Type B pancreatic cell (in vitro differentiated cells): Measurements from ENCODE around the gene TTC39C. TPM values are rescaled to one million over a fixed set of nuclear protein-coding genes. Genes with fewer than 3 reads are reported as not detected.

Source experiments
- DNase-seq: peaks from one replicate; pipeline ENCODE4 v3.0.0; 2021; ENCODE audit warnings: mixed read lengths; ENCODE audit not compliant: unreplicated experiment; ENCODE audit errors: extremely low spot score
- H3K27ac Mint-ChIP-seq: 2 replicates; pipeline ENCODE4 v1.8.0; 2021; ENCODE audit warnings: mild to moderate bottlenecking, mixed read lengths
- H3K27me3 Mint-ChIP-seq: 2 replicates; pipeline ENCODE4 v1.8.0; 2021; ENCODE audit warnings: mixed read lengths
- H3K36me3 Mint-ChIP-seq: 2 replicates; pipeline ENCODE4 v1.8.0; 2021; ENCODE audit warnings: mixed read lengths
- H3K4me1 Mint-ChIP-seq: one replicate; pipeline ENCODE4 v1.8.0; 2021; ENCODE audit warnings: mixed read lengths; ENCODE audit not compliant: unreplicated experiment
- H3K4me3 Mint-ChIP-seq: 2 replicates; pipeline ENCODE4 v1.8.0; 2021; ENCODE audit warnings: mild to moderate bottlenecking, mixed read lengths
- H3K9me3 Mint-ChIP-seq: 2 replicates; pipeline ENCODE4 v1.8.0; 2021; ENCODE audit warnings: mixed read lengths
- CTCF ChIP-seq: fragments of 200-600 bp; sonication (generic); conservative IDR thresholded peaks from 2 replicates; pipeline ENCODE4 v1.5.0; 2021; ENCODE audit warnings: antibody characterized with exemption, mild to moderate bottlenecking
- total RNA-seq: library from RNA; stranded (reverse); gene quantifications from 2 replicates; pipeline ENCODE4 v1.2.1, GENCODE V29; 2021; ENCODE audit warnings: low replicate concordance

The TTC39C gene
- total RNA-seq, 1 donor from 2014 or later: 21.6 TPM

- H3K9me3 Mint-ChIP-seq: peaks cover 5% of the 10 kb centered on the region
- no peak for DNase-seq
- H3K36me3 Mint-ChIP-seq: peaks cover 10% of the 10 kb centered on the region
- no peaks in the 10 kb centered on the region for H3K27me3 Mint-ChIP-seq
- TF ChIP-seq CTCF: no peak
- no peak overlapping the region for H3K4me3 Mint-ChIP-seq
- H3K4me1 Mint-ChIP-seq: peaks cover 20% of the 10 kb centered on the region
- no peak overlapping the region for H3K27ac Mint-ChIP-seq
Measured at GRCh38 chr18:24060644-24061043, 46.1 kb downstream of the TTC39C start.

GRCh38 chr18:24063121-24063731 lies 48.7 kb downstream of the TTC39C start:
- peaks cover 27% of the 10 kb centered on the region for H3K36me3 Mint-ChIP-seq
- peaks cover 11% of the 10 kb centered on the region for H3K4me1 Mint-ChIP-seq
- no peak for TF ChIP-seq CTCF
- peaks cover 5% of the 10 kb centered on the region for H3K9me3 Mint-ChIP-seq
- no peaks in the 10 kb centered on the region for H3K27me3 Mint-ChIP-seq
- no peak overlapping the region for H3K4me3 Mint-ChIP-seq
- H3K27ac Mint-ChIP-seq: no peak overlapping the region
- no peak for DNase-seq

GRCh38 chr18:24064391-24065100 lies 50.0 kb downstream of the TTC39C start:
- Mint-ChIP-seq H3K4me3 (no peak overlapping the region), H3K4me1 (peaks cover 21% of the 10 kb centered on the region), H3K27ac (no peak overlapping the region), H3K9me3 (peaks cover 2% of the 10 kb centered on the region), H3K36me3 (peaks cover 24% of the 10 kb centered on the region), H3K27me3 (no peaks in the 10 kb centered on the region)
- DNase-seq: no peak
- no peak for TF ChIP-seq CTCF

GRCh38 chr18:24065906-24066305 lies 51.4 kb downstream of the TTC39C start:
- H3K4me3 Mint-ChIP-seq: no peak overlapping the region
- H3K4me1 Mint-ChIP-seq: peaks cover 25% of the 10 kb centered on the region
- H3K9me3 Mint-ChIP-seq: no peaks in the 10 kb centered on the region
- no peak for TF ChIP-seq CTCF
- no peaks in the 10 kb centered on the region for H3K27me3 Mint-ChIP-seq
- DNase-seq: no peak
- H3K27ac Mint-ChIP-seq: no peak overlapping the region
- H3K36me3 Mint-ChIP-seq: peaks cover 22% of the 10 kb centered on the region

GRCh38 chr18:24068945-24069693 lies 54.6 kb downstream of the TTC39C start:
- Mint-ChIP-seq H3K27ac (no peak overlapping the region), H3K4me1 (peaks cover 14% of the 10 kb centered on the region), H3K27me3 (no peaks in the 10 kb centered on the region), H3K9me3 (no peaks in the 10 kb centered on the region), H3K36me3 (peaks cover 30% of the 10 kb centered on the region), H3K4me3 (no peak overlapping the region)
- TF ChIP-seq CTCF: no peak
- no peak for DNase-seq
